ENCODE measurements around the gene CSTPP1.
A peak's percentile ranks its signal among the peaks of the same experiment; 100 is the strongest.

CSTPP1 gene

DNA sequence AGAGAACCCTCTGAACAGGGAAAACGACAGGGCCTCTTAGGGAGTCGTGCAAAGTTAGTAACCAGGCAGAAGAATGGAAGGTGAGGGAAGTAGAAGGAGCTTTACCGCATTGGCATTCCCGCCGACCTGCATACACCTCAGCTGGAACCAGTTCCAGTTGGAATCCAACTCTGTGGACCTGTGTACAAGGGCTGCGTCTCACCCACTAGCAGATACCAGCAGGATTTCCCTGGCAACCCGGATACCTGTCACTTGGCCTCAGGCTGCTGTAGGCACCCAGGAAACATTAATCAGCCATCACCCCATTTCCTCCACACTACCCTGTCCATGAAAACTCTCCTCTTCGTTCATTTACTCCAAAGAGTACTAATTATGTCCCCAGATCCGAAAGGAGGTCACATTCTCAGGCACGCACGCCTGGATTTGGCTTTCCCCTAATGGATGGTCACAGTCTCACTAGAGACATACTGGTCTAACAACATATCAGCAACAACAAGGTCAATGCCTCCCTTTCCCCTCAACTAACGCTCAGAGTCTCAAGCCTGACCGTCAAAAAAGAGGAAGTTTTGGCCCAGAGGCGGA, 239.3 kb downstream of the CSTPP1 start:
- in situ Hi-C loops (cut with MboI; ENCODE audit: low pct_unique_long_range_greater_than_20kb, low sequenced_read_pairs, unreplicated experiment) = no loop called here
- TF ChIP-seq, protein P1, sequence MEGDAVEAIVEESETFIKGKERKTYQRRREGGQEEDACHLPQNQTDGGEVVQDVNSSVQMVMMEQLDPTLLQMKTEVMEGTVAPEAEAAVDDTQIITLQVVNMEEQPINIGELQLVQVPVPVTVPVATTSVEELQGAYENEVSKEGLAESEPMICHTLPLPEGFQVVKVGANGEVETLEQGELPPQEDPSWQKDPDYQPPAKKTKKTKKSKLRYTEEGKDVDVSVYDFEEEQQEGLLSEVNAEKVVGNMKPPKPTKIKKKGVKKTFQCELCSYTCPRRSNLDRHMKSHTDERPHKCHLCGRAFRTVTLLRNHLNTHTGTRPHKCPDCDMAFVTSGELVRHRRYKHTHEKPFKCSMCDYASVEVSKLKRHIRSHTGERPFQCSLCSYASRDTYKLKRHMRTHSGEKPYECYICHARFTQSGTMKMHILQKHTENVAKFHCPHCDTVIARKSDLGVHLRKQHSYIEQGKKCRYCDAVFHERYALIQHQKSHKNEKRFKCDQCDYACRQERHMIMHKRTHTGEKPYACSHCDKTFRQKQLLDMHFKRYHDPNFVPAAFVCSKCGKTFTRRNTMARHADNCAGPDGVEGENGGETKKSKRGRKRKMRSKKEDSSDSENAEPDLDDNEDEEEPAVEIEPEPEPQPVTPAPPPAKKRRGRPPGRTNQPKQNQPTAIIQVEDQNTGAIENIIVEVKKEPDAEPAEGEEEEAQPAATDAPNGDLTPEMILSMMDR (IDR thresholded peaks at IDR 0.05; ENCODE audit: extremely low read depth, insufficient read depth, missing control alignments) = no peak

DNA sequence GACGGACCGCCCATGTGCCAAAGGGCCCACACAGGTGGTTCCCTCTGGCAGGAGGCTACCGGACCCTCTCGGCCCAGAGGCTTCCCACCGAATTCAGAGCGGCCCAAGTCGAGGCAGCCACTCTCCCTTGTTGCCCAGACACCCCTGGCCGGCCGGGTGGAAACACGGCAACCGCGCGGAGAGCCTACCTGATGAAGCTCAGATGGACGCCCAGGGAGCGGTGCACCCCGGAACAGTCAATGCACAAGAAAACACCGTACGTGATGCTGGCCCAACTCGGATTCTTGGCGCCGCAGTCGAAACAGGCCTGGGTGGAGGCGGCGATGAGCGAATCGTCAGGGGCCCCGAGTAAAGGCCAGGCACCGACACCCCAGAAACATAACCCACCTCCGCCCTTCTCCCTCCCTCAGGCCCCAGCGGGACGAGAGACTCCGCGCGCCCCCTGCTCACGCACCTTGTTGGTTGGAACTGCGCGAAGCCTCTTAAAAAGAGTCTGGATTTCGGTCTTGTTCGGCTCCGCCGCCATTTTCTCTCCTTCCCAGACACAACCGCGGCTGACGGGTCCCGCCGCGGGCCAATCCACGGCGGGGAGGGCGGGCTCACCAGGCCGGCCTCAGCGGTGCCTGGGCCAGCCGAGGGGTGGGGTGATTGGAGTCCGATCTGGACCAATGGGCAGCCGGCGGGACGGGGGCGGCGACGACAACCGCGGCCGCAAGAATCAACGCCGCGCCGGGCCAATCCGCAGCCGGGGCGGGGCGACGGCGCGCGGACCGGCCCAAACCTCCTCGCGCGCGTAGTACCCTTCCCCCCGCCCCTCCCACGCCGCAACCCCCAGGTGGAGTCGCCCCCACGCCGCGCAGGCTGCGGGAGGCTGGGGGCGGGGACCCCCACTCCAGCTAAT, 240.0 kb downstream of the CSTPP1 start, which contains the start of gene ARFGAP2:
TSS of gene ARFGAP2 (minus strand) at position 552 of the 901 bp plus-strand sequence. CDS start at position 526, 26 bp downstream.
- DNase-seq (ENCODE audit: low spot score) = peak; percentile 100
- TF ChIP-seq, protein P1 (IDR thresholded peaks at IDR 0.05; ENCODE audit: extremely low read depth, insufficient read depth, missing control alignments) = no peak
- in situ Hi-C loops (cut with MboI; ENCODE audit: low pct_unique_long_range_greater_than_20kb, low sequenced_read_pairs, unreplicated experiment) = no loop called here

More for the DNA sequence above, 239.3 kb downstream of the CSTPP1 start:
- no peak for DNase-seq (ENCODE audit: low spot score)

DNA sequence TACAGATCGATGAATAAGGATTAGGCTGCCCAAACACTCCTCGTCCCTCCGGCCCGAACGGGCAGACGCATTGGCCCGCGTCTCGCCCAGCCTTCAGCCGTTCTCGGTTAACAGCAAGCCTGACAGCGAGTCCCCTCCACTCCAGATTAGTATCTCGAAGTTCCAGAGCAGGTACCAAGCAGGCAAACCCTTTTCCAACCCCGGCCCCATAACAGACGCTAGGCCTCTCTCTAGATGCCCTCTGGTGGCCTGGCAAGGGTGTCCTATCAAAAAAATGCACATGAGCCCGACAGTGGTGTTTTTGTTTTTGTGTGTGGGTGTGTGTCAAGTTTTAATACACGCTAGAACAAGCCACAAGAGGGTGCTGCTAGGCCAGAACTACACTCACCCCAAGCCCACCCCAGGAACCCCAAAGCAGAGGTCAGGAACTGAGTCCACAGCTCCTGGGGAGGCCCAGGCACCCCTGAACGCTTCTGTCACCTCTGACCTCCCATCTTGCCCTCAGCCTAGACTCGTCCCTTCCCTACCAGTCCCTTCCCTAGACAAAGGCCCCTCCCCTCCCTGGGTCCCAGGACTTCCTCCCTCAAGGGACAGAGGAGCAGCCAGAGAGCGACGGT, 240.8 kb downstream of the CSTPP1 start:
- in situ Hi-C loops (cut with MboI; ENCODE audit: low pct_unique_long_range_greater_than_20kb, low sequenced_read_pairs, unreplicated experiment) = no loop called here
- TF ChIP-seq, protein P1 (IDR thresholded peaks at IDR 0.05; ENCODE audit: extremely low read depth, insufficient read depth, missing control alignments) = peak; percentile 71
- DNase-seq (ENCODE audit: low spot score) = peak; percentile 89

GRCh38 chr11:47177846-47178245, 241.3 kb downstream of the CSTPP1 start:
- no peak for DNase-seq (ENCODE audit: low spot score)
- TF ChIP-seq, protein P1 (IDR thresholded peaks at IDR 0.05; ENCODE audit: extremely low read depth, insufficient read depth, missing control alignments) = no peak
- in situ Hi-C loops (cut with MboI; ENCODE audit: low pct_unique_long_range_greater_than_20kb, low sequenced_read_pairs, unreplicated experiment) = no loop called here

DNA sequence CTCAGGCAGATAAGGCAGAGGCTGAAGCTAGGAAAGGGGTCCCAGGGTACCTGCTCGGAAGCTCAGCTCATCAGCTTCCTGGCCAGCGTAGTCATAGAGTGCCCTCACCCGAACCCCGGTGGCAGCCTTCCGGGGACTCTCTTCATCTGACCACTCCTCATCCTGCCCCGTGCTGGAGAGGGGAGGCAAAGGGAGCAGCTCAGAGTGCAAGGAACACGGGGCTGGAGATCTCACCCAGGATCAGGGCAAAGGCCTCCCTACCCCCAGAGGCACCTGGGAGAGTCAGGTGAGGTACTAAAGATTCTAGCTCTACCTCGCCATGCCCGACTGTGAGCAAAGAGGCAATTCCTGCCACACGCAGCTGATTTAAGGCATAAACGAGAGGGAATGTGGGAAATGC, 241.8 kb downstream of the CSTPP1 start:
- TF ChIP-seq, protein P1 (IDR thresholded peaks at IDR 0.05; ENCODE audit: extremely low read depth, insufficient read depth, missing control alignments) = no peak
- in situ Hi-C loops (cut with MboI; ENCODE audit: low pct_unique_long_range_greater_than_20kb, low sequenced_read_pairs, unreplicated experiment) = no loop called here
- no peak for DNase-seq (ENCODE audit: low spot score)

All from GM13977 (cell line).